Testis (tissue), 3 donors: ENCODE measurements around the gene CUL4A. TPM values are rescaled to one million over a fixed set of nuclear protein-coding genes. Genes with fewer than 3 reads are reported as not detected.
A peak's percentile ranks its signal among the peaks of the same experiment; 100 is the strongest.

Experiments used
- DNase-seq: peaks from one replicate; pipeline ENCODE4 v3.0.0-alpha.2; 2019
- H3K27ac ChIP-seq, 2 donors: fragments of 200-600 bp; sonication (generic); one replicate each; pipeline ENCODE4 v1.5.1; 2019
- H3K27me3 ChIP-seq: fragments of 200-600 bp; sonication (generic); one replicate; pipeline ENCODE4 v1.5.1; 2019
- H3K36me3 ChIP-seq: fragments of 200-600 bp; sonication (generic); one replicate; pipeline ENCODE4 v1.5.1; 2017; ENCODE audit warnings: low read depth; ENCODE audit errors: missing control alignments
- H3K4me1 ChIP-seq: fragments of 200-600 bp; sonication (generic); one replicate; pipeline ENCODE4 v1.5.1; 2019
- H3K4me3 ChIP-seq, 2 donors: fragments of 200-600 bp; sonication (generic); one replicate each; pipeline ENCODE4 v1.5.1; 2017 to 2019
- H3K9me3 ChIP-seq: fragments of 200-600 bp; sonication (generic); one replicate; pipeline ENCODE4 v1.5.1; 2017
- POLR2A ChIP-seq: fragments of 450-650 bp; IDR thresholded peaks from one replicate; pipeline ENCODE4 v1.6.1; 2017; ENCODE audit warnings: antibody characterized with exemption, mild to moderate bottlenecking, moderate library complexity
- WGBS, 2 donors: methylation state at CpG; one replicate each; pipeline ENCODE4 v1.1.5; 2018; 5-methylcytosine and 5-hydroxymethylcytosine counted together
- intact Hi-C: fragments of 100-400 bp; cut with DNase I; formaldehyde crosslinking; loops from one replicate; pipeline ENCODE4 v1.15.1; 2023; ENCODE audit warnings: low total_unique reads
- polyA plus RNA-seq: library from polyadenylated mRNA; stranded (reverse); fragments of 350-450 nt; fragmentation: Illumina TruSeq; extraction: RNeasy Lipid Tissue Mini Kit (QIAGEN cat#74804); gene quantifications from one replicate; pipeline ENCODE4 v1.2.3, GENCODE V29; 2014; ENCODE audit warnings: low read depth, low replicate concordance; ENCODE audit not compliant: insufficient read depth
- total RNA-seq, 2 donors: library from RNA; depleted of rRNA; stranded (reverse); fragments of >200 nt; gene quantifications; one replicate each; pipeline ENCODE4 v1.2.3, GENCODE V29; 2016
- TF ChIP-seq, protein P1 (sequence below), 3 experiments: fragments of 450-650 bp in 2 of 3; fragments of 200-600 bp in 1 of 3; sonication (generic) in 1 of 3; IDR thresholded peaks; one replicate each; pipeline ENCODE4 v1.5.1; 2016 to 2019; ENCODE audit warnings: antibody characterized with exemption in 3 of 3, mild to moderate bottlenecking in 2 of 3, moderate library complexity in 1 of 3

The CUL4A gene
- total and polyA plus RNA-seq, 3 donors from 2014 or later: 103 to 168 (median 152) TPM

DNA sequence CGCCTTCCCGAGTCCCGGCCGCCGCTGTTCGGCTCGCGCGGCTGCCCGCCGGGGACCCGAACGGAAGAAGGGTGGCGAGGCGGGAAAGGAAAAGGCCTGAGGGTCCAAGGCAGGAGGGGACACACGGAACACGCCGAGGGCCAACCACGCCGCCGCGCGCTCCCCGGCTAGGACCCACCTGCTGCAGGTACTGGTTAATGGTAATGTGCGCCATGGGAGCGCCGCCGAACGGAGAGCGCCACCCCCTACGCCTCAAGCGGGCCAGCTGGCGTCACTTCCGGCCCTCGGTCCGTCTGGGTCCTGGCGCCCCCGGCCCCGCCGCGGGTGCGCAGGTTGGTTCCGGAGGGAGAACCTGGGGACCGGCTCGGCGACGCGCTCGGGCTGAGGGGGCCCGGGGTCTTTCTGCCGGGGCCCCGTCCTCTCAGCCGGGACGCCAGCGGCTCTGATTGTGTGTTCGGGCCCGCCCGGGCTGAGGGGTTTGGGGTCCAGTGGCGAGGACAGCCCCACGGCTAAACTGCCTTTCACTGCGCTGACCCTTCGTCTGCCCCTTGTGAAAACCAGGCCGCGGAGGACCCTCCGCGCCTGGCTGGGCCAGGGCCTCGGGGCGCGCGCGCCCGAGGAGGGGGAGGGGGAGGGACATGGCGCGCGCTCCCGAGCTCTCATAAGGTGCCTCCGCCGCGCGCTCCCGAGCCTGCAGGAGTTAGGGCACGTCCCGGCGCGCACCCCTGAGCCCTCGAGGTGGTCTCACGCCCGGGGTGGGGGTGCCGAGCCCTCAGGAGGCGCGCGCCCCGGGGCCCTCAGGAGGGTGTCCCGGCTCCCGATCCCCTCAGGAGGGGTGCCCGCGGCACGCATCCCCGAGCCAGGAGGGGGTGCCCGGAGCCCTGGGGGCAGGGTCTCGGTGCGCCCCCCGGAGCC is 735 bp upstream of the CUL4A start, which contains the start of gene PCID2:
TSS of gene PCID2 (minus strand) at position 249 of the 915 bp plus-strand sequence. CDS start at position 214, 35 bp downstream.
- WGBS, 2 donors: 0 to 1% methylated on average over 24 to 63 of the region's 103 CpGs
- DNase-seq: peak; percentile 97
- intact Hi-C loops: no loop called here
- Histone ChIP-seq H3K27me3 (no peaks in the 10 kb centered on the region), H3K27ac (peak within 1 kb of the TSS; percentile 88 to 96), H3K36me3 (no peaks in the 10 kb centered on the region), H3K4me1 (no peaks in the 10 kb centered on the region), H3K4me3 (peak within 1 kb of the TSS; percentile 86 to 89), H3K9me3 (no peaks in the 10 kb centered on the region)
- TF ChIP-seq, protein P1, sequence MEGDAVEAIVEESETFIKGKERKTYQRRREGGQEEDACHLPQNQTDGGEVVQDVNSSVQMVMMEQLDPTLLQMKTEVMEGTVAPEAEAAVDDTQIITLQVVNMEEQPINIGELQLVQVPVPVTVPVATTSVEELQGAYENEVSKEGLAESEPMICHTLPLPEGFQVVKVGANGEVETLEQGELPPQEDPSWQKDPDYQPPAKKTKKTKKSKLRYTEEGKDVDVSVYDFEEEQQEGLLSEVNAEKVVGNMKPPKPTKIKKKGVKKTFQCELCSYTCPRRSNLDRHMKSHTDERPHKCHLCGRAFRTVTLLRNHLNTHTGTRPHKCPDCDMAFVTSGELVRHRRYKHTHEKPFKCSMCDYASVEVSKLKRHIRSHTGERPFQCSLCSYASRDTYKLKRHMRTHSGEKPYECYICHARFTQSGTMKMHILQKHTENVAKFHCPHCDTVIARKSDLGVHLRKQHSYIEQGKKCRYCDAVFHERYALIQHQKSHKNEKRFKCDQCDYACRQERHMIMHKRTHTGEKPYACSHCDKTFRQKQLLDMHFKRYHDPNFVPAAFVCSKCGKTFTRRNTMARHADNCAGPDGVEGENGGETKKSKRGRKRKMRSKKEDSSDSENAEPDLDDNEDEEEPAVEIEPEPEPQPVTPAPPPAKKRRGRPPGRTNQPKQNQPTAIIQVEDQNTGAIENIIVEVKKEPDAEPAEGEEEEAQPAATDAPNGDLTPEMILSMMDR (IDR thresholded peaks at IDR 0.05): peak in 1 of 3 experiments; percentile 10
- TF ChIP-seq POLR2A: peak; percentile 44

DNA sequence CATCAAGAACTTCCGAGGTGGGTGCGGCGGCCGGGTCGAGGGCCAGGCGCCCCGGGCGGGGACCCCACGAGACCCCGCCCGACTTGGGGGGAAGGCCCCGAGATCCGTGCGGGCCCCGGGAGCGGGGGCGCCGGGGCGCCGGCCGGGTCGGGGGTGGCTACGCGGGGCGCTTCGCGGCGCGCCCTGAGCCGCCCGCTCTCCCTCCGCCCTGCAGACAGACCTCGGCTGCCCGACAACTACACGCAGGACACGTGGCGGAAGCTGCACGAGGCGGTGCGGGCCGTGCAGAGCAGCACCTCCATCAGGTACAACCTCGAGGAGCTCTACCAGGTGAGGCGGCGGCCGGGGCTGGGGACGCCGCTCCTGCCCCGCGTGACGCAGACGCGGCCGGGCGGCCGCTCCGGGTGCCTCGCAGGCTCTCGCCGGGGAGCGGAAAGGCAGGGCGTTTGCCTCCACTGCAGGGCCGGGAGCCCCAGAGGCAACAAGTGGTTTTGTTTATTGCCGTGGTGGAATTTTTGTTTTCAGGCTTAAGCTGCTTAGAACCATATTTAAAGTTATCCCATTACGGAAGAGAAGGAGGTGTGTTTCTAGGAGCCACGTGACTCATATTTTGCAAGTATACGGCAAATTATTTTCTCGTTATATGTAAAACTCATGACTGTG is 477 bp downstream of the CUL4A start:
- peak; percentile 74 for DNase-seq
- intact Hi-C loops: no loop called here
- peak overlapping the region in 1 of 2 donors; percentile 96 for H3K27ac ChIP-seq
- no peaks in the 10 kb centered on the region for H3K27me3 ChIP-seq
- TF ChIP-seq, protein P1 (IDR thresholded peaks at IDR 0.05): no peak
- TF ChIP-seq POLR2A: no peak
- WGBS, 2 donors: 2% methylated on average over 6 to 20 of the region's 67 CpGs
- no peaks in the 10 kb centered on the region for H3K9me3 ChIP-seq
- peak overlapping the region; percentile 86 to 89 for H3K4me3 ChIP-seq
- H3K4me1 ChIP-seq: no peaks in the 10 kb centered on the region
- H3K36me3 ChIP-seq: no peaks in the 10 kb centered on the region

DNA sequence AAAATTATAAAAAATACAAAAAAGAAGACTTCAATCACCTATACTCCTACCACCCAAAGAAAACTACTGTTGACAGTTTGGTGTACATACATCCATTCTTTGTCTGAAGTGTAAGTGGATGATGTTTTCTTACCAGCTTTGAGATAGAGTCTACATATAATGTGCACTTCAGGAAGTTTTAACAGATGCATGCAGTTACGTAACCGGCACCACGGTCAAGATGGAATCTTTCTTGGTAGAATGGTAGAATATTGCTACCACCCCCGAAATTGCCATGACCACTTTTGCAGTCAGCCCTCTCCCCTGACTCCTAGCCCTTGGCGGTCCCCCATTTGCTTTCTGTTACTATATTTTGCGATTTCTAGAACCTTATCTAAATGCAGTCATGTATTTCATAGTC is 1.4 kb downstream of the CUL4A start:
- H3K9me3 ChIP-seq: no peaks in the 10 kb centered on the region
- no peak overlapping the region for H3K27ac ChIP-seq
- no peak overlapping the region for H3K4me3 ChIP-seq
- intact Hi-C loops: no loop called here
- 49 to 73% methylated on average over 6 of the region's 6 CpGs for whole genome bisulfite sequencing, 2 donors
- TF ChIP-seq, protein P1 (IDR thresholded peaks at IDR 0.05): no peak
- H3K27me3 ChIP-seq: no peaks in the 10 kb centered on the region
- H3K4me1 ChIP-seq: no peaks in the 10 kb centered on the region
- DNase-seq: no peak
- no peaks in the 10 kb centered on the region for H3K36me3 ChIP-seq

DNA sequence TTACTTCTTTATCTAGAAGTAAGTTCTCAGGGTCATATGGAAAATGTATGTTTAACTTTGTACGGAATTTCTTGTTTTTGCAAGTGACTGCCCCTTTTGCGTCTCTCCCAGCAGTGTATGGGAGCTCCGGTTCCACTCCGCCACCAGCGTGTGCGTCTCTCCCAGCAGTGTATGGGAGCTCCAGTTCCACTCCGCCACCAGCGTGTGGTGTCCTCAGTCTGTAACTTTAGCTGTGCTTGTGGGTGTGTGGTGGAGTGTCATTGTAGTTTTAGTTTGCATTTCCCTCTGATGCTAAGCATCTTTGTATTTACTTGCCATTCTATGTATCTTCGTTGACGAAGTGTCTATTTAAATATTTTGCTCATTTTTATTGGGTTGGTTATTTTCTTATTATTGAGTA is 2.4 kb downstream of the CUL4A start:
- intact Hi-C loops: no loop called here
- TF ChIP-seq, protein P1 (IDR thresholded peaks at IDR 0.05): no peak
- Histone ChIP-seq H3K27ac (no peak overlapping the region), H3K36me3 (no peaks in the 10 kb centered on the region), H3K4me1 (no peaks in the 10 kb centered on the region), H3K27me3 (no peaks in the 10 kb centered on the region), H3K4me3 (no peak overlapping the region), H3K9me3 (no peaks in the 10 kb centered on the region)
- WGBS, 2 donors: 89 to 91% methylated on average over 10 of the region's 10 CpGs
- DNase-seq: no peak
